ENCODE data around the gene FBXW4. TPM values are rescaled to one million over a fixed set of nuclear protein-coding genes. Genes with fewer than 3 reads are reported as not detected.

The FBXW4 gene
- total RNA-seq, 1 experiment from 2014 or later = 38.4 TPM

- H3K4me3 ChIP-seq = no peak overlapping the region
- peak overlapping the region; percentile 65 for H3K27ac ChIP-seq
- DNase-seq = no peak
- peaks cover 4% of the 10 kb centered on the region; the same call in 1 of the 2 replicates for H3K36me3 ChIP-seq
- H3K9me3 ChIP-seq (replicated peaks) = no peaks in the 10 kb centered on the region
- peaks cover 84% of the 10 kb centered on the region for H3K4me1 ChIP-seq
- no peaks in the 10 kb centered on the region for H3K27me3 ChIP-seq
Observed at GRCh38 chr10:101686133-101686925, 8.6 kb downstream of the FBXW4 start.

GRCh38 chr10:101684782-101685181 is 10.2 kb downstream of the FBXW4 start:
- Histone ChIP-seq H3K9me3 (replicated peaks) (no peaks in the 10 kb centered on the region), H3K4me3 (no peak overlapping the region), H3K36me3 (peaks cover 4% of the 10 kb centered on the region; the same call in 1 of the 2 replicates), H3K27ac (no peak overlapping the region), H3K4me1 (peaks cover 68% of the 10 kb centered on the region), H3K27me3 (no peaks in the 10 kb centered on the region)
- DNase-seq = no peak

DNA sequence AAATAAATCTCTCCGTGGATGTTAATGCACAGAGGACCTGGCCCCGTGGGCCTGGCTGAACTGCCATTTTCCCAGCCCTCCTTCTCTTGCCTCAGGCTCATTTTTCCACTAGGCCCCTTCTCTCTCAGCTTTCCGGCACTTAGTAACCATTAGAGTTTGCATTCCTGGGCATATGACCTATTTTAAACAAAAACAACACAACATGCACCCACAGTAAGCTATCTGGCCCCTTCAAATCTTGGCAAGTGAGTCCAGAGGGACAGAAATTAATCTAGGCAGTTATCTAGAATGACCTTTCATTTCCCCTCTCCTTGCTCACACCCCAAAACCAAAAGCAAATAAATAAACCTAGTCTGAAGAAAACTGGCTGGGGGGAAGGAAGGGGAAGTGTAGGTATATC is 11.7 kb downstream of the FBXW4 start:
- H3K36me3 ChIP-seq = peaks cover 4% of the 10 kb centered on the region; the same call in 1 of the 2 replicates
- peak; percentile 46 to 68 for DNase-seq

GRCh38 chr10:101682172-101682825 is 12.7 kb downstream of the FBXW4 start:
- peak in 1 of 2 experiments; percentile 41 for DNase-seq
- H3K4me3 ChIP-seq = no peak overlapping the region

More for the DNA sequence above, 11.7 kb downstream of the FBXW4 start:
- H3K9me3 ChIP-seq (replicated peaks) = no peaks in the 10 kb centered on the region
- H3K4me3 ChIP-seq = no peak overlapping the region
- peaks cover 53% of the 10 kb centered on the region for H3K4me1 ChIP-seq
- no peaks in the 10 kb centered on the region for H3K27me3 ChIP-seq
- peak overlapping the region; percentile 15 for H3K27ac ChIP-seq

DNA sequence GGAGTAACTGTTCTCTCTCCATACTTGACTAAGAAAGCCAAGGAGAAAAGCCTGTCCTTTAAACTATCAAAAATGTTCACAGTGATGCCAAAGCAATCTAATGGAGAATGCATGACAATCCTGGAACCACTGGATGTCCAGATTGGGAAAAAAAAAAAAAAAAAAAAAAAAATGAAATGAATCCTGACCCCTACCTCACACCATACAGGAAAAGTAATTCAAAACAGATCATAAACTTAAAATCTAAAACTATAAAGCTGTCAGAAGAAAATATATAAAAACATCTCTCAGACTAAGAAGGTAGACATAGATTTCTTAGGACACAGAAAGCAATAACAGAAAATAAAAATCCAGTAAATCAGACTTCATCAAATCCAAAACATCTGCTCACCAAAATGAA is 18.4 kb downstream of the FBXW4 start:
- Histone ChIP-seq H3K4me3 (no peak overlapping the region), H3K9me3 (replicated peaks) (peaks cover 15% of the 10 kb centered on the region), H3K27ac (no peak overlapping the region), H3K4me1 (no peaks in the 10 kb centered on the region), H3K27me3 (no peaks in the 10 kb centered on the region), H3K36me3 (peaks cover 26% of the 10 kb centered on the region)
- peak in 1 of 2 experiments; percentile 28 for DNase-seq

More at GRCh38 chr10:101682172-101682825, 12.7 kb downstream of the FBXW4 start:
- H3K27me3 ChIP-seq = no peaks in the 10 kb centered on the region
- H3K36me3 ChIP-seq = peaks cover 8% of the 10 kb centered on the region
- no peak overlapping the region for H3K27ac ChIP-seq
- peaks cover 1% of the 10 kb centered on the region; the same call in 1 of the 2 replicates for H3K9me3 ChIP-seq (replicated peaks)
- peaks cover 43% of the 10 kb centered on the region for H3K4me1 ChIP-seq

DNA sequence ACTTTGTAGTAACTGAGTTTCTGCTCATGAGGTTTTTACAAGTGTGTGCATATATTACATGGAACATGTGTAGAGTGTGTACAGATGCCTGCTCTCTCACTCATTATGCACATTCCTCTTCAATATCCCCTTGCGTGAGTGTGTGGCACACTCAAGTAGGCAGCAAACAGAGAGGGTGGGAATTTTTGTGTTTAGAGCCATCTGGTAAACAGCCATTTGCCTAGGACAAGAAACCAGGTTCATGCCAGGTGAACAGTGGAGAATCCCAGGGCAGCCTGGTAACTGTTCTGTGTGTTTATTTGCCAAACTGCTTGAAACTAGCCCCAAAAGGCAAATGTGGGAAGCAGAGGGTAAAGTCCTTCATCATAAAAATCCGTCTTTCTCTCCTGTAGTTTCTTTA is 19.9 kb downstream of the FBXW4 start:
- no peaks in the 10 kb centered on the region for H3K27me3 ChIP-seq
- peaks cover 26% of the 10 kb centered on the region for H3K36me3 ChIP-seq

GRCh38 chr10:101672536-101672935 is 22.4 kb downstream of the FBXW4 start:
- Histone ChIP-seq H3K9me3 (replicated peaks) (peaks cover 15% of the 10 kb centered on the region), H3K27me3 (no peaks in the 10 kb centered on the region), H3K27ac (no peak overlapping the region), H3K36me3 (peaks cover 40% of the 10 kb centered on the region), H3K4me3 (no peak overlapping the region), H3K4me1 (0 out of 2 replicates have a peak, but pooled peaks cover 5% of the 10 kb centered on the region)
- DNase-seq = no peak

More for the DNA sequence above, 19.9 kb downstream of the FBXW4 start:
- no peak overlapping the region for H3K4me3 ChIP-seq
- H3K9me3 ChIP-seq (replicated peaks) = peaks cover 15% of the 10 kb centered on the region
- H3K4me1 ChIP-seq = 0 out of 2 replicates have a peak, but pooled peaks cover 5% of the 10 kb centered on the region
- DNase-seq = no peak
- no peak overlapping the region for H3K27ac ChIP-seq

DNA sequence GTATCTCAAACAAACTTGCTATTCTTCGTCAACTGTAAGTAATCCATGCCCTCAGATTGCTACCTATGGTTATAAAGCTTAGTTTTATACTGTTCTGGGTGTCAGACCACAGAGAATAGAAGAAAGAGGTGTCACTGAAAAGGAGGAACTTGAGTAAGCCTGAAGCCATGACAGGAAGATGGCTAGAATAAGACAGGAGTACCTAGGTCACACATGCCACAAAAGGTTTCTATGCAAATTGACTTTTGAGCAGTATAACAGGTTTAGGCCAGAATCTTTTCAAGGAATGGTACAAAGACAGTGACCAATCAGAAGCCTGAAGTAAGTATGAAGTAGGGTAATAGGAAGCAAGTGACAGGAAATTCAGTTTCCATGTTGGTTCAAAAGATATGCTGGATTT is 23.5 kb downstream of the FBXW4 start:
- DNase-seq = no peak
- Histone ChIP-seq H3K27me3 (no peaks in the 10 kb centered on the region), H3K36me3 (peaks cover 38% of the 10 kb centered on the region)

DNA sequence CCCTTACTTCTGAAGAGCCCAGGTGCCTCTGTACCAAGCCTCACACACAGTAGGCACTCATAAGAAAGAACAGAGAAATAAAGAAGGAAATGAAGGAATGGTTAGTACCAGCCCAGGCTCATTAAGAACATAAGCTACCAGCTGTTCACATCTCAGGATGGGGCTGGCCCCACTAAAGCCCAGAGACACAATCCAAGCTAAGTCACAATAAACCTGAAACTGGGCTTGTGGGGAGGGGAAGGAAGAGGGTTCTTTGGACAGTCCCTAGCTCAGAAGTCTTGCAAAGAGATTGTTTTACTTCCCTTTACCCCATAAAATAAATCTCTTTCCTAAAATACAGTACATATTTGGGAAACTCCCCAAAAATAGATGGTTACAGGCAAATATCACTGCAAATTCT is 24.3 kb downstream of the FBXW4 start:
- peak in 1 of 2 experiments; percentile 45 for DNase-seq
- H3K4me1 ChIP-seq = 0 out of 2 replicates have a peak, but pooled peaks cover 5% of the 10 kb centered on the region
- H3K9me3 ChIP-seq (replicated peaks) = 0 out of 2 replicates have a peak, but pooled peaks cover 2% of the 10 kb centered on the region
- no peaks in the 10 kb centered on the region for H3K27me3 ChIP-seq
- H3K27ac ChIP-seq = no peak overlapping the region
- no peak overlapping the region for H3K4me3 ChIP-seq
- H3K36me3 ChIP-seq = peaks cover 39% of the 10 kb centered on the region

More for the DNA sequence above, 23.5 kb downstream of the FBXW4 start:
- H3K9me3 ChIP-seq (replicated peaks) = peaks cover 7% of the 10 kb centered on the region
- H3K4me1 ChIP-seq = 0 out of 2 replicates have a peak, but pooled peaks cover 5% of the 10 kb centered on the region
- no peak overlapping the region for H3K4me3 ChIP-seq
- H3K27ac ChIP-seq = no peak overlapping the region

DNA sequence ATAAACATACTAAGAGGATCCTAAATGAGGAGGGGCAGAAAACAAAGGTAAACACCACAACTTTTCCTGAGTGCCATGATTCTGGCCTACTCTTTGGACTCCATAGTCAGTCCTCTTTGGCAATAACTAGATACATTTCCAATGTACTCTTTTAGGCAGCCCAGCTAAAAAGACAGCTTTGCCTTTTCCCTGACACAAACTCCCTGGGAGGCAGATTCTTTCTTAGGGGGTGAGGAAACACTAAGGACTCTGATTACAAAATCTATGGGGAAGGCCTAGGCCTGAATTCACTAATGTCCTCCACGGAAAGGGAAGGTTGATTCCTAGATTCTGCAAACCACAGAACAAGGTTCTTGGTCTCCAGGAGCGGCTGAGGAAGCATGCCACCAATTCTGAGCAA is 25.8 kb downstream of the FBXW4 start:
- 0 out of 2 replicates have a peak, but pooled peaks cover 5% of the 10 kb centered on the region for H3K4me1 ChIP-seq
- H3K4me3 ChIP-seq = no peak overlapping the region
- DNase-seq = no peak
- H3K27me3 ChIP-seq = no peaks in the 10 kb centered on the region
- H3K27ac ChIP-seq = no peak overlapping the region
- H3K36me3 ChIP-seq = peaks cover 48% of the 10 kb centered on the region
- no peaks in the 10 kb centered on the region for H3K9me3 ChIP-seq (replicated peaks)

- no peak for DNase-seq
- Histone ChIP-seq H3K9me3 (replicated peaks) (no peaks in the 10 kb centered on the region), H3K4me1 (0 out of 2 replicates have a peak, but pooled peaks cover 5% of the 10 kb centered on the region)
Observed at GRCh38 chr10:101668566-101668965, 26.4 kb downstream of the FBXW4 start.

DNA sequence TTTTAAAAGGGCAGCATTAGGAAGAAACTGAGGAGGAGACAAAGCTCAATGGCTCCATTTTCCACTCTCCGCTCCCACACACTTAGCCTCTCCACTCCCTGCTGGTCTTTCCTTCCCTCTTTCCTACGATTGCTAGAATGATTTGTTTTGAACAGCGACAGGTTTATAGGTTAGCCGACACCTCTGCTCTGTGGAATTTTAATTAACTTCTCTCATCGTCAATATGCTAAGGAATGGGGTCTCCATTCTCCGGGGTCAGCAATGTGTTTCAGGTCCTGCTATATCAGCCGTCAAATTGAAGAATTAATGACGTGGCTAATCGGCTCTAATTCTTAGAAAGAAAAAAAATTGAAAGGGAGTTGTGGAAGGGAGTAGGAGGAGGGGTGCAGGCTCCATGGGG is 28.9 kb downstream of the FBXW4 start:
- H3K4me3 ChIP-seq = no peak overlapping the region
- H3K4me1 ChIP-seq = 0 out of 2 replicates have a peak, but pooled peaks cover 5% of the 10 kb centered on the region
- peaks cover 54% of the 10 kb centered on the region for H3K36me3 ChIP-seq
- no peaks in the 10 kb centered on the region for H3K9me3 ChIP-seq (replicated peaks)
- H3K27me3 ChIP-seq = no peaks in the 10 kb centered on the region
- DNase-seq = no peak
- no peak overlapping the region for H3K27ac ChIP-seq

More at GRCh38 chr10:101668566-101668965, 26.4 kb downstream of the FBXW4 start:
- no peak overlapping the region for H3K4me3 ChIP-seq
- H3K36me3 ChIP-seq = peaks cover 55% of the 10 kb centered on the region
- no peaks in the 10 kb centered on the region for H3K27me3 ChIP-seq
- no peak overlapping the region for H3K27ac ChIP-seq

DNA sequence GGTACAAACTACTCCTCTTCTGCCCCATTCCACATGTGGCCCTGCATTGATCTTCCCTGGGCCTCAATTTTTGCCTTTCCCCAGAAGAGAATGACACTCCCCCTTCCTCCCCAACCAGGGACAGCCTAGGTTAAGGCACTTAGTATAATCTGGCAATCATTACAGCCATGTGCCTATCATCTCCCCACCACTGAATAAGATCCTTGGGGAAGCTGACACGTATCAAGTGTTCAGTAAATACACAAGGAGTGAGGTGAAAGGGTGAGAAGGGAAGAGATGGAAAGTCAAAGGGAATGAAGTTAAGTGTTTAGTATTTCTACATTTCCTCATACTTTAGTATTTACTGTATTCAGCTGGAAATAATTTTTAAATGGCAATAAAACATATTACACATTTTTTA is 31.9 kb downstream of the FBXW4 start:
- H3K27me3 ChIP-seq = no peaks in the 10 kb centered on the region
- peaks cover 53% of the 10 kb centered on the region for H3K36me3 ChIP-seq
- no peak for DNase-seq
- no peak overlapping the region for H3K4me3 ChIP-seq
- H3K4me1 ChIP-seq = no peaks in the 10 kb centered on the region
- no peaks in the 10 kb centered on the region for H3K9me3 ChIP-seq (replicated peaks)
- H3K27ac ChIP-seq = no peak overlapping the region

DNA sequence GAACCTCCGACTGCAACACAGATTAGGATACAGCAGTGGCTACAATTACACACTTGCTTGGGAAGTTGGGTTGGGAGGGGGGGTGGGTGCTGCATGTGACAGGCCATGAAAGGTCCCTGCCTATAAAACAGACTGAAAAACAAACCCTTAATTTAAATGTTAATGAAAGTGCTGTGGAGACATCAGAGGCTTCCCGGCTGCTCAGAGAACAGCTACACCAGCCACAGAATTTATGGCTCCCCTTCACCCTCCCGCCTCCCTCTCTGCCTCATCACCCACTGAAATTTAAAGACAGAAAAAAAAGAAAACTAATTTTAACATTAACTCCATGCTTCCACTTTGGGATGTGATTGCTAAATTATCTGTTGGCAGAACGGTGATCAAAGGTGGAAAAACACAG is 34.7 kb downstream of the FBXW4 start:
- Histone ChIP-seq H3K4me3 (no peak overlapping the region), H3K27ac (no peak overlapping the region), H3K27me3 (no peaks in the 10 kb centered on the region), H3K36me3 (peaks cover 43% of the 10 kb centered on the region), H3K9me3 (replicated peaks) (no peaks in the 10 kb centered on the region), H3K4me1 (no peaks in the 10 kb centered on the region)
- no peak for DNase-seq

DNA sequence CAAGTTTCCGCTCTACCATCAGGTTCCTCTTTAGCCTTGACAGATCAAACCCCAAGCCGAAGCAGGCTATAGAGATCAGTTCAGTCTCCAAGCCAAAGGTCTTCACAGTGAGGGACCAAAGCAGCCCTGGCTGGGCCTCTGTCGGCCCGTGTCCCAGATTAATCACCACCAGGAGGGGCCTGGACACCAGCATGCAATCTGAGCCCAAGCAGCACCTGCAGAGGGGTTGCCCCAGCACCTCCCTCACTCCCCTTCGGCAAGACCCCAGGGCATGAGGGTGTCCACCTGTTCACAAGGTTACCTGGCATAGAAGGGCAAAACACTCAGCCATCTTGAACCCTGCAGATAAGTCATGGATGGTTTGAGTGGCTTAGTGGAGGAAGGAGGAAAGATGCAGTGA is 36.0 kb downstream of the FBXW4 start:
- no peaks in the 10 kb centered on the region for H3K9me3 ChIP-seq (replicated peaks)
- no peak for DNase-seq
- no peak overlapping the region for H3K27ac ChIP-seq
- H3K27me3 ChIP-seq = no peaks in the 10 kb centered on the region
- H3K4me1 ChIP-seq = no peaks in the 10 kb centered on the region
- H3K4me3 ChIP-seq = no peak overlapping the region
- peaks cover 32% of the 10 kb centered on the region for H3K36me3 ChIP-seq
